HG02763 (cell line): ENCODE results near the gene MUC20.
"Not testable (repeated sequence)": the region's sequence is repeated elsewhere in the genome, so short reads cannot be mapped to it uniquely, and the experiment has no call there.

Experiments
- ATAC-seq: cut with Tn5 transposase; IDR thresholded peaks from one replicate; pipeline ENCODE4 v1.9.1; 2021; ENCODE audit warnings: mild to moderate bottlenecking, moderate library complexity; ENCODE audit not compliant: unreplicated experiment

Gene MUC20

GRCh38 chr3:195692781-195693427, 27.9 kb upstream of the MUC20 start:
- no peak for ATAC-seq

- ATAC-seq = no peak
Observed at GRCh38 chr3:195693428-195694216, 27.2 kb upstream of the MUC20 start.

GRCh38 chr3:195694217-195695076, 26.3 kb upstream of the MUC20 start:
- ATAC-seq = not testable (repeated sequence)

DNA sequence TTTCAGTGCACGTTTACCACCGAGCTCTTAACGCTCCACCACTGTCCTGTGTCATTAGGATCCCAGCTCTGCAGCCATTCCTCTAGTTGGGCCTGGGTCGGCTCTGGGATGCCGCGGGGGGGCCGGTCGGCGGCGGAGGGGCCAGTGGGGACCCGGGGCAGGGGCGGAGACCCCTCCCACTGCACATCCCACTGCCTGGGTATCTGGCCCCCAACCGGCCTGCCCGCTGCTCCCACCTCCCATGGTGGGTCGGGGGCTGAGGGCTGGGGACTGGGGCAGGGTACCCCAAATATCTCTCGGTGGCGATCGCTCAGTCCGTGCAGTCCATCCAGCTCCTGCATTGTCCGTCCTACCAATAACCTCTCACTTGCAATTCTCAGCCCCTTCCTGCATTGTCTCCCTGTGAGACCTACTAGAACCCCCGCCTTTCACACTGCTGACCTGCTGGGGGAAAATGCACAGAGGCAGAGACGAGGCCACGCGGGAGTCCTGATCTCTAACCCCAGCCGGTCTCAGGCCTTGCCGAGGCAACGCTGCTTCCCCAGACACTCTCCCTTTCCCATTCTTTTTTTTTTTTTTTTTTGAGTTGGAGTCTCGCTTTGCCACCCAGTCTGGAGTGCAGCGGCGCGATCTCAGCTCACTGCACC, 24.0 kb upstream of the MUC20 start:
- no peak for ATAC-seq

GRCh38 chr3:195697582-195698324, 23.0 kb upstream of the MUC20 start:
- no peak for ATAC-seq

- no peak for ATAC-seq
Observed at GRCh38 chr3:195698325-195698646, 22.5 kb upstream of the MUC20 start.

DNA sequence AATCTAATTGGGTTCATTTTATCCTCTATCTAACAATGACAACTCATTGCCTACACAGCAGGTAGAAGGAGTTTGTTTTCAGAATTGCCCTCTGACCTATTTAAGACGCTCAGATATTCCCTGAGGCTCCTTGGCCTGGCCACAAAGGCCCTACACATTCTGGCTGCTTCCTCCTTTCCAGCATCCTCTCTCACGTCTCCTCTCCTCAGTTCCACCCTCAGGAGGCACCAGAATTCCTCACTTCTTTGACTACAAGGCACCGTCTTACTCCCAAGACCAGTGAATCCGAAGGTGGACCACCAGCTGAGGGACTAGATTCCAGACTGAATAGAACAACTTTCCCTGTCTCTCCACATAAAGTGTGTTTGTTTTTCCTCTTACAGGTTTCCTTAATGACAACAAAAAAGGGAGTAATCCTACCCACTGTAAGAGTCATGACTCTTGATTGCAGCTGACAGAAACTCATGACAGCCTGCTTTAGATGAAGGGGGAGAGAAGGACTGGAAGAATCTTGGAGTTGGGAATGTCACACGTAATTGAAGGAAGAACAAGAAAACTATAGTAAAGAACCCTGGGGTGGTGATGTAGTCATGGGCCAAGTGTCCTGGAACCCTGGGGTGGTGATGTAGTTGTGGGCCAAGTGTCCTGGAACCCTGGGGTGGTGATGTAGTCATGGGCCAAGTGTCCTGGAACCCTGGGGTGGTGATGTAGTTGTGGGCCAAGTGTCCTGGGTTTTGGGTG, 22.0 kb upstream of the MUC20 start:
- ATAC-seq = no peak

GRCh38 chr3:195699388-195699771, 21.4 kb upstream of the MUC20 start:
- no peak for ATAC-seq

DNA sequence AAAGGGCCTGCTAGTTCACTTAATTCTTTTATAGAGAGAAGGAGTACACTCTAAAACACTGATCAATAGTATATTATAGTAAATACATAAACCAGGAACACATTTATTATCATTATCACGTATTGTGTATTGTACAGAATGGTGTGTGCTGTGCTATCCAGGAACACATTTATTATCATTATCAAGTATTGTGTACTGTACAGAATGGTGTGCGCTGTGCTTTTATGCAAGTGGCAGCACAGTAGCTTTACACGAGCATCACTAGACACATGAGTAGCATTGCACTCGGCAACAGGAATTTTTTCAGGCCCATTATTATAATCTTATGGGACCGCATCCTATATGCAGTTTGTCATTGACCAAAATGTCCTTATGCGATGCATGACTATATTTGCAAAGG, 20.9 kb upstream of the MUC20 start:
- ATAC-seq = no peak

GRCh38 chr3:195700319-195700718, 20.5 kb upstream of the MUC20 start:
- no peak for ATAC-seq

DNA sequence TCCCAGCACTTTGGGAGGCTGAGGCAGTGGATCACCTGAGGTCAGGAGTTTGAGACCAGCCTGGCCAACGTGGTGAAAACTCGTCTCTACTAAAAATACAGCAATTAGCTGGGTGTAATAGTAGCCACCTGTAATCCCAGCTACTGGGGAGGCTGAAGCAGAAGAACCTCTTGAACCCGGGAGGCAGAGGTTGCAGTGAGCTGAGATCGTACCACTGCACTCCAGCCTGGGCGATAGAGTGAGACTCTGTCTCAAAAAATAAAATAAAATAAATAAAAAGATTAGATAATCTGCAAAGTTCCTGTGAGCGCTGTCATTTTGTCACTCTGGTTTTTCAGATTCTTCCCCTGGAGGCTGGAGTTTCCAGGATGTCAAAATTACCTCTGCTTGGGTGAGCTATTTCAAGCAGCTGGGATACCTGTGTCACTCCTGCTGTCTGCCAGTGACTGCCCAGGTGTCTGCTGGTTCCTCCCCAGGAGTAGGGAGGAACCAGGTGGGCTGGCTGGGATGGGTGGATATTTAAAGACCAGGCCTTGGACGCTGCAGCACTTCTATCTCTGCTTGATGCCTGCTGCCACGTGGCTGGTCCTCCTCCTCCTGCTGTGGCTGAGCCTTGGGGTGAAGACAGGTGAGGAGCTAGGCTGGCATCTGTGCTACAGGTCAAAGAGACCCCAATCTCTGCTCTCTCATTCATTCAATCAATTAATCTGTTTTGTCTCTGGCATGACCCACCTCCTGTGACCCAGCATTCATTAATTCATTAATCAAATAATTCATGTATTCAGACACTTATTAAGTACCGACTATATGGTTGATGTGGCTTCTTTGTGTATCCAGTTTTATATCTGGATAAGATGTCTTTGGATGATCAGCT, 19.5 kb upstream of the MUC20 start:
- ATAC-seq = no peak

DNA sequence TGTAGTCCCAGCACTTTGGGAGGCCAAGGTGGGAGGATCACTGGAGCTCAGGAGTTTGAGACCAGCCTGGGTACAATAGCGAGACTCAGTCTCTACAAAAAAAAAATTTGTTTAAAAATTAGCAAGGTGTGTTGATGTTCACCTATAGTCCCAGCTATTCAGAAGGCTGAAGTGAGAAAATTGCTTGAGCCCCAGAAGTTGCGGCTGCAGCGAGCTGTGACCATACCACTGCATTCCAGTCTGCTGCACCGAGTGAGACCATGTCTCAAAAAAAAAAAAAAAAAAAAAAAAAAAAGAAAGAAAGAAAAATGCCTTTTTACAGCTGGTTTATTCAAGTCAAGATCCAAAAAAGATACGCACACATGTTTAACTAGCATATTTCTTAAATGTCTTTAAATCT, 17.0 kb upstream of the MUC20 start:
- no peak for ATAC-seq

- no peak for ATAC-seq
Observed at GRCh38 chr3:195704433-195704999, 16.3 kb upstream of the MUC20 start.

GRCh38 chr3:195705081-195705991, 15.4 kb upstream of the MUC20 start:
- no peak for ATAC-seq

GRCh38 chr3:195708061-195708460, 12.7 kb upstream of the MUC20 start:
- no peak for ATAC-seq

DNA sequence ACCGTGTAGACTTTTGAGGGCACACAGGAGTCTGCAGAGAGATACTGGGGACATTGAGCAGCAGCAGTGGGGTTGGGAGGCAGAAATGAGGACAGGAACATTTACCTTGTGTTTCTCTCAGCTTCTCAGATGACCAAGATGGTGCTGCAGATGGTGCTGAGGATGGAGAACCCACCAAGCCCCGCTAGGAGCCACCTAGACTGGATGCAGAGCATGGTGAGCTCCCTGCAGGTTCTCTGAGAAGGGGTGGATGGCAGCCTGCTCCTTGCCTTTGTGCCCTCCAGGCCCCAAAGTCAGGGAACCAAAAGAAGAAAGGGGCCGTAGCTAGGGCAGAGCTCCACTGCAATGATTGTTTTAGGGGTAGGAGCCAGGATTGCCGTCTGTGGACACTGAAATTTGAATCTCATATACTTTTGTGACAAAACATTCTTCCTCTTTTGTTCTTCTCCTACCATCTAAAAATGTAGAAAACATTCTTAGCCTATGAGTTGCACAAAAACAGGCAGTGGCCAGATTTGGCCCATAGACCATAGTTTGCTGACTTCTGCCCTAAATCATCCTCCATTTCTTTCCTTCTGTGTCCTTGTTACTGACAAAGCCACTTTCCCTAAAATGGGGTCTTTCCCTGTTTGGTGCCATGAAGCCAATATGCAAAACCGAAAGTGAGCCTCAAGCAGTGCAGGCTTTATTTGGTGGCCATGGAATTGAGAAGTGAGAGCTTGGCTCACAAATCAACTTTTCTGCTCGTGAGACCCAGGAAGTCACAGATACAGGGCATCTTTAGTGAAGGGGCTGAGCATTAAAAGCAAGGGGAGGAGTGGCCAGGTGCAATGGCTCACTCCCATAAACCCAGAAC, 11.9 kb upstream of the MUC20 start:
- ATAC-seq = no peak

- no peak for ATAC-seq
Observed at GRCh38 chr3:195709676-195710085, 11.1 kb upstream of the MUC20 start.
